H9 (cell line): Measurements from ENCODE around the gene SFXN5. TPM values are rescaled to one million over a fixed set of nuclear protein-coding genes. Genes with fewer than 3 reads are reported as not detected.

Source experiments
- DNase-seq: peaks from one replicate; pipeline ENCODE4 v3.0.0-alpha.2; 2017
- H2AFZ ChIP-seq: one replicate; pipeline ENCODE4 v1.6.1; 2013; ENCODE audit warnings: mild to moderate bottlenecking, low read length, control low read depth, moderate library complexity
- H2AK5ac ChIP-seq: 2 replicates; pipeline ENCODE4 v1.6.1; 2013; ENCODE audit warnings: low read length, control low read depth, mixed read lengths; ENCODE audit not compliant: insufficient read length
- H2BK120ac ChIP-seq: one replicate; pipeline ENCODE4 v1.6.1; 2013; ENCODE audit warnings: low read depth, mild to moderate bottlenecking, low read length, control low read depth, inconsistent platforms; ENCODE audit not compliant: poor library complexity, severe bottlenecking
- H2BK12ac ChIP-seq: 2 replicates; pipeline ENCODE4 v1.6.1; 2013; ENCODE audit warnings: low read length, control low read depth, mixed read lengths, low read depth; ENCODE audit not compliant: insufficient read length
- H2BK15ac ChIP-seq: 2 replicates; pipeline ENCODE4 v1.6.1; 2013; ENCODE audit warnings: low read depth, low read length, control low read depth
- H2BK20ac ChIP-seq: one replicate; pipeline ENCODE4 v1.6.1; 2013; ENCODE audit warnings: low read depth, mild to moderate bottlenecking, low read length, control low read depth, inconsistent platforms; ENCODE audit not compliant: poor library complexity, severe bottlenecking
- H2BK5ac ChIP-seq: 2 replicates; pipeline ENCODE4 v1.6.1; 2013; ENCODE audit warnings: low read length, control low read depth, mixed read lengths; ENCODE audit not compliant: insufficient read length
- H3K14ac ChIP-seq: 2 replicates; pipeline ENCODE4 v1.6.1; 2013; ENCODE audit warnings: low read length, control low read depth; ENCODE audit not compliant: insufficient read depth
- H3K18ac ChIP-seq: 2 replicates; pipeline ENCODE4 v1.6.1; 2013; ENCODE audit warnings: low read depth, mild to moderate bottlenecking, mixed read lengths, low read length, control low read depth; ENCODE audit not compliant: insufficient read length
- H3K23ac ChIP-seq: 2 replicates; pipeline ENCODE4 v1.6.1; 2013; ENCODE audit warnings: low read length, control low read depth, mixed read lengths, low read depth; ENCODE audit not compliant: insufficient read length
- H3K23me2 ChIP-seq: 2 replicates; pipeline ENCODE4 v1.6.1; 2013; ENCODE audit warnings: low read depth, mild to moderate bottlenecking, mixed read lengths, low read length, control low read depth; ENCODE audit not compliant: insufficient read length, poor library complexity, severe bottlenecking
- H3K27ac ChIP-seq: 2 replicates; pipeline ENCODE4 v1.5.1; 2013; ENCODE audit warnings: low read length, control low read depth, mixed read lengths, low read depth; ENCODE audit not compliant: insufficient read length
- H3K27me3 ChIP-seq: 2 replicates; pipeline ENCODE4 v1.6.1; 2013; ENCODE audit warnings: low read length, control low read depth, inconsistent platforms; ENCODE audit not compliant: insufficient read depth
- H3K4ac ChIP-seq: 2 replicates; pipeline ENCODE4 v1.6.1; 2013; ENCODE audit warnings: low read depth, mild to moderate bottlenecking, control low read depth, inconsistent platforms, low read length, moderate library complexity
- H3K4me1 ChIP-seq: 2 replicates; pipeline ENCODE4 v1.6.1; 2013; ENCODE audit warnings: low read length, control low read depth, inconsistent platforms; ENCODE audit not compliant: insufficient read depth
- H3K4me2 ChIP-seq: 2 replicates; pipeline ENCODE4 v1.6.1; 2013; ENCODE audit warnings: low read length, control low read depth, mixed read lengths; ENCODE audit not compliant: insufficient read length, insufficient read depth
- H3K56ac ChIP-seq: 2 replicates; pipeline ENCODE4 v1.6.1; 2013; ENCODE audit warnings: low read depth, mild to moderate bottlenecking, mixed read lengths, low read length, control low read depth; ENCODE audit not compliant: insufficient read length
- H3K79me1 ChIP-seq: 2 replicates; pipeline ENCODE4 v1.6.1; 2013; ENCODE audit warnings: low read depth, mild to moderate bottlenecking, moderate library complexity, low read length, control low read depth, inconsistent platforms; ENCODE audit not compliant: insufficient read depth, poor library complexity, severe bottlenecking
- H3K79me2 ChIP-seq: 2 replicates; pipeline ENCODE4 v1.6.1; 2013; ENCODE audit warnings: low read length, control low read depth, inconsistent platforms; ENCODE audit not compliant: insufficient read depth
- H3K9ac ChIP-seq: 2 replicates; pipeline ENCODE4 v1.6.1; 2013; ENCODE audit warnings: low read length, control low read depth, mixed read lengths; ENCODE audit not compliant: insufficient read length; ENCODE audit errors: extremely low read depth
- H3K9me3 ChIP-seq: one replicate; pipeline ENCODE4 v1.6.1; 2013; ENCODE audit warnings: low read depth, low read length, inconsistent platforms; ENCODE audit not compliant: control insufficient read depth
- H3T11ph ChIP-seq: one replicate; pipeline ENCODE4 v1.6.1; 2013; ENCODE audit warnings: mild to moderate bottlenecking, low read length, control low read depth, inconsistent platforms
- H4K20me1 ChIP-seq: one replicate; pipeline ENCODE4 v1.6.1; 2013; ENCODE audit not compliant: control insufficient read depth, insufficient read length, insufficient read depth
- H4K5ac ChIP-seq: 2 replicates; pipeline ENCODE4 v1.6.1; 2013; ENCODE audit warnings: low read depth, mild to moderate bottlenecking, mixed read lengths, low read length, control low read depth; ENCODE audit not compliant: insufficient read length
- H4K8ac ChIP-seq: replicated peaks from 2 replicates; pipeline ENCODE4 v1.6.1; 2013; ENCODE audit warnings: low read length, control low read depth, mixed read lengths, low read depth; ENCODE audit not compliant: insufficient read length
- H4K91ac ChIP-seq: 2 replicates; pipeline ENCODE4 v1.6.1; 2013; ENCODE audit warnings: low read depth, mild to moderate bottlenecking, moderate library complexity, mixed read lengths, low read length, control low read depth; ENCODE audit not compliant: insufficient read length
- H3K27ac Mint-ChIP-seq, 3 experiments: 2 replicates in 2 of 3; 3 replicates in 1 of 3; pipeline ENCODE4 v1.8.0; 2020 to 2021; ENCODE audit warnings: mixed read lengths in 3 of 3, mild to moderate bottlenecking in 1 of 3, moderate library complexity in 1 of 3
- H3K27me3 Mint-ChIP-seq: 2 replicates; pipeline ENCODE4 v1.8.0; 2021; ENCODE audit warnings: low read depth, mild to moderate bottlenecking, moderate library complexity, mixed read lengths
- H3K36me3 Mint-ChIP-seq, 3 experiments: 2 replicates in 2 of 3; 3 replicates in 1 of 3; pipeline ENCODE4 v1.8.0; 2020 to 2021; ENCODE audit warnings: low read depth in 3 of 3, mixed read lengths in 3 of 3; ENCODE audit not compliant: insufficient read depth in 1 of 3
- H3K4me1 Mint-ChIP-seq, 2 experiments: 2 replicates each; pipeline ENCODE4 v1.8.0; 2020; ENCODE audit warnings: mixed read lengths in 2 of 2
- H3K4me3 Mint-ChIP-seq, 2 experiments: 2 replicates in 1 of 2; 3 replicates in 1 of 2; pipeline ENCODE4 v1.8.0; 2020 to 2021; ENCODE audit warnings: mild to moderate bottlenecking in 2 of 2, mixed read lengths in 2 of 2, moderate library complexity in 1 of 2
- H3K9me3 Mint-ChIP-seq, 2 experiments: 2 replicates in 1 of 2; 3 replicates in 1 of 2; pipeline ENCODE4 v1.8.0; 2020; ENCODE audit warnings: mild to moderate bottlenecking in 2 of 2, mixed read lengths in 2 of 2, moderate library complexity in 1 of 2
- CTCF ChIP-seq: fragments of 200-600 bp; sonication (generic); conservative IDR thresholded peaks from 3 replicates; pipeline ENCODE4 v1.8.0; 2021; ENCODE audit warnings: antibody characterized with exemption, mild to moderate bottlenecking
- WGBS: extraction: QIAGEN DNeasy Blood & Tissue Kit; methylation state at CpG from one replicate; pipeline ENCODE4 v1.1.7; 2013; ENCODE audit warnings: missing lambda C conversion rate, low lambda C conversion rate, mixed read lengths; ENCODE audit not compliant: insufficient read length; ENCODE audit errors: extremely low coverage; 5-methylcytosine and 5-hydroxymethylcytosine counted together
- total RNA-seq: library from RNA; stranded (reverse); gene quantifications from 2 replicates; pipeline ENCODE4 v1.2.1, GENCODE V29; 2021

The SFXN5 gene
- total RNA-seq, 1 experiment from 2014 or later: 30.9 TPM

GRCh38 chr2:72900191-72900825 is 171.2 kb downstream of the SFXN5 start:
- peaks cover 6 to 9% of the 10 kb centered on the region in 2 experiments for H3K4me1 Mint-ChIP-seq
- H2BK5ac ChIP-seq: no peak overlapping the region
- H2BK15ac ChIP-seq: no peak overlapping the region
- DNase-seq: no peak
- no CpG with 5 or more reads among the region's 5 CpGs for WGBS
- no peak overlapping the region for H2AFZ ChIP-seq
- H3K79me2 ChIP-seq: no peaks in the 10 kb centered on the region
- no peak overlapping the region for H3K4me2 ChIP-seq
- no peaks in the 10 kb centered on the region for H3K23me2 ChIP-seq
- H3K27ac Mint-ChIP-seq: no peak overlapping the region
- no peaks in the 10 kb centered on the region for H3K79me1 ChIP-seq
- no peak overlapping the region for H3K18ac ChIP-seq
- H3K9me3 Mint-ChIP-seq: no peaks in the 10 kb centered on the region
- H3K9ac ChIP-seq: no peak overlapping the region
- H3K4ac ChIP-seq: no peak overlapping the region
- peaks cover 3% of the 10 kb centered on the region; the same call in 1 of the 2 replicates for H3K4me1 ChIP-seq
- H2AK5ac ChIP-seq: no peak overlapping the region
- H3K27me3 Mint-ChIP-seq: peaks cover 97% of the 10 kb centered on the region
- H4K8ac ChIP-seq: no peak overlapping the region
- H4K91ac ChIP-seq: no peak overlapping the region
- no peaks in the 10 kb centered on the region; the same call in 1 of the 2 replicates for H3K27me3 ChIP-seq
- no peaks in the 10 kb centered on the region for H3K36me3 Mint-ChIP-seq
- no peak overlapping the region for H3K14ac ChIP-seq
- H3K9me3 ChIP-seq: no peaks in the 10 kb centered on the region
- no peak overlapping the region for H3K23ac ChIP-seq
- H4K5ac ChIP-seq: no peak overlapping the region
- H3T11ph ChIP-seq: no peak overlapping the region
- H3K27ac ChIP-seq: no peak overlapping the region
- no peak overlapping the region for H3K56ac ChIP-seq
- no peak overlapping the region for H2BK120ac ChIP-seq
- H2BK20ac ChIP-seq: no peak overlapping the region
- H4K20me1 ChIP-seq: no peaks in the 10 kb centered on the region
- no peak for TF ChIP-seq CTCF
- no peak overlapping the region for H3K4me3 Mint-ChIP-seq
- H2BK12ac ChIP-seq: no peak overlapping the region
